Activated naive CD8-positive, alpha-beta T cell treated with anti-CD3 and anti-CD28 coated beads, Interleukin-2, amount 10 ng/mL, durations not matched to agents 7 days and 5 days (primary cell): ENCODE results near the gene DBNDD2. TPM values are rescaled to one million over a fixed set of nuclear protein-coding genes. Genes with fewer than 3 reads are reported as not detected.

Experiments
- ATAC-seq: fragments of 150-1000 bp; cut with Tn5 transposase; one replicate; pipeline ENCODE4 v1.10.0; 2021; ENCODE audit warnings: low read depth, moderate library complexity
- POLR2A ChIA-PET: fragments of 350-600 bp; sonication (Branson Sonifier 250); formaldehyde crosslinking; loops from one replicate; lab custom pipeline; 2021; ENCODE audit warnings: antibody characterized with exemption; lab: Charles Lee
- DNase-seq: peaks from one replicate; pipeline ENCODE4 v3.0.0; 2021
- H3K27ac Mint-ChIP-seq: one replicate; pipeline ENCODE4 v1.8.0; 2022; ENCODE audit warnings: mild to moderate bottlenecking, mixed read lengths
- H3K27me3 Mint-ChIP-seq: one replicate; pipeline ENCODE4 v1.8.0; 2022; ENCODE audit warnings: mild to moderate bottlenecking, moderate library complexity, mixed read lengths
- H3K36me3 Mint-ChIP-seq: one replicate; pipeline ENCODE4 v1.8.0; 2021; ENCODE audit warnings: mild to moderate bottlenecking, mixed read lengths
- H3K4me1 Mint-ChIP-seq: one replicate; pipeline ENCODE4 v1.8.0; 2021; ENCODE audit warnings: mixed read lengths
- H3K4me3 Mint-ChIP-seq: one replicate; pipeline ENCODE4 v1.8.0; 2022; ENCODE audit warnings: mild to moderate bottlenecking, moderate library complexity, mixed read lengths
- H3K9me3 Mint-ChIP-seq: one replicate; pipeline ENCODE4 v1.8.0; 2021; ENCODE audit warnings: mixed read lengths
- total RNA-seq, 2 experiments: library from RNA; stranded (reverse); gene quantifications; one replicate each; pipeline ENCODE4 v1.2.3, GENCODE V29; 2021

The DBNDD2 gene
- total RNA-seq, 2 experiments from 2014 or later, result 21.1 TPM

DNA sequence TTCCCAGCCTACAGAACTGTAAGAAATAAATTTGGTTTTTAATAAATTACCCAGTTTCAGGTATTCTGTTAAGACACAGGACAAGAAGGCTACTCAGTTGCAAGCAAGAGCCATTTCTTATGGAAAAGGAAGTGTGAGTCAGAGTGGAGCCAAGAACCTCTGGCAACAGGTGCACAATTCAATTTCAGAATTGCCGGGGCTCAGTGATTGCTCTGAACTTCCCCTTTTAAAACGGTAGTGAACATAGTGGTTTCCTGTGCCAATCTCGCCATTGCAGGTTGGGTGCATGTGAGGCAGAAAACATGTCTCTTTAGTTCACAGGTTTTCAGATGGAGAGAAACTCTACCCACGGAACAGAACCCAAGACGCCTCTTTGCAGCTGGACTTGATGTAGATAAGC lies 24.2 kb downstream of the DBNDD2 start:
- POLR2A ChIA-PET, result no interaction called here
- Mint-ChIP-seq H3K27ac (peak overlapping the region; percentile 16), H3K27me3 (no peaks in the 10 kb centered on the region), H3K4me3 (no peak overlapping the region), H3K36me3 (peaks cover 16% of the 10 kb centered on the region), H3K4me1 (peaks cover 20% of the 10 kb centered on the region), H3K9me3 (no peaks in the 10 kb centered on the region)
- ATAC-seq (no peak), DNase-seq (no peak)

DNA sequence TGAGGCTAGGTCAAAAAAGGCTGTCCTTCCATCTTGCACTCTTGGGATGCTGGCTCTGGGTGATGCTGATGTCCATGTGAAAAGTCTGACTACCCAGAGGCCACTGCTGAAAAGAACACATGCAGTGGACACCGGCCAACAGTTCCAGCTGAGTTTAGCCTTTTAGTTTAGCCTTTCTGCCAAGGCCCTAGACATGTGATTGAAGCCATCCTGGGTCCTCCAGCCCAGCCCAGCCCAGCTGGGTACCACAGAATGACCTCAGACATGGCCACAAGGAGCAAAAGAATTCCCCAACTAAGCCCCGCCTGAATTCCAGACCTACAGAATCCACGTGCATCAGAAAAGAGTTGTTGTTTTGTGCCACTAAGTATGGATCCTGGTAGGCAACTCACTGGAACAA lies 25.2 kb downstream of the DBNDD2 start:
- ATAC-seq, result no peak
- no peak overlapping the region for H3K4me3 Mint-ChIP-seq
- POLR2A ChIA-PET, result no interaction called here
- peaks cover 13% of the 10 kb centered on the region for H3K36me3 Mint-ChIP-seq
- no peaks in the 10 kb centered on the region for H3K27me3 Mint-ChIP-seq
- no peak overlapping the region for H3K27ac Mint-ChIP-seq
- H3K4me1 Mint-ChIP-seq, result peaks cover 21% of the 10 kb centered on the region
- H3K9me3 Mint-ChIP-seq, result no peaks in the 10 kb centered on the region
- no peak for DNase-seq

DNA sequence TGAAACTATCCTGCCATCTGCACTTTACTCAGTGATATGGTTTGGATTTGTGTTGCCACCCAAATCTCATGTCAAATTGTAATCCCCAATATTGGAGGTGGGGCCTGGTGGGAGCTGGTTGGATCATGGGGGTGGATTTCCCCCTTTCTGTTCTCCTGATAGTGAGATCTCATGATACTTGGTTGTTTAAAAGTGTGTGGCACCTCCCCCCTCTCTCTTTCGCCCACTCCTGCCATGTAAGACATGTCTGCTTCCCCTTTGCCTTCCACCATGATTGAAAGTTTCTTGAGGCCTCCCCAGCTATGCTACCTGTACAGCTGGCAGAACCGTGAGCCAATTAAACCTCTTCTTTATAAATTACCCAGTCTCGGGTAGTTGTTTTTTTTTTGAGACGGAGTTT lies 25.9 kb downstream of the DBNDD2 start:
- peaks cover 21% of the 10 kb centered on the region for H3K4me1 Mint-ChIP-seq
- peaks cover 13% of the 10 kb centered on the region for H3K36me3 Mint-ChIP-seq
- POLR2A ChIA-PET, result no interaction called here
- no peaks in the 10 kb centered on the region for H3K27me3 Mint-ChIP-seq
- H3K27ac Mint-ChIP-seq, result no peak overlapping the region
- DNase-seq (no peak), ATAC-seq (no peak)
- H3K4me3 Mint-ChIP-seq, result no peak overlapping the region
- no peaks in the 10 kb centered on the region for H3K9me3 Mint-ChIP-seq

DNA sequence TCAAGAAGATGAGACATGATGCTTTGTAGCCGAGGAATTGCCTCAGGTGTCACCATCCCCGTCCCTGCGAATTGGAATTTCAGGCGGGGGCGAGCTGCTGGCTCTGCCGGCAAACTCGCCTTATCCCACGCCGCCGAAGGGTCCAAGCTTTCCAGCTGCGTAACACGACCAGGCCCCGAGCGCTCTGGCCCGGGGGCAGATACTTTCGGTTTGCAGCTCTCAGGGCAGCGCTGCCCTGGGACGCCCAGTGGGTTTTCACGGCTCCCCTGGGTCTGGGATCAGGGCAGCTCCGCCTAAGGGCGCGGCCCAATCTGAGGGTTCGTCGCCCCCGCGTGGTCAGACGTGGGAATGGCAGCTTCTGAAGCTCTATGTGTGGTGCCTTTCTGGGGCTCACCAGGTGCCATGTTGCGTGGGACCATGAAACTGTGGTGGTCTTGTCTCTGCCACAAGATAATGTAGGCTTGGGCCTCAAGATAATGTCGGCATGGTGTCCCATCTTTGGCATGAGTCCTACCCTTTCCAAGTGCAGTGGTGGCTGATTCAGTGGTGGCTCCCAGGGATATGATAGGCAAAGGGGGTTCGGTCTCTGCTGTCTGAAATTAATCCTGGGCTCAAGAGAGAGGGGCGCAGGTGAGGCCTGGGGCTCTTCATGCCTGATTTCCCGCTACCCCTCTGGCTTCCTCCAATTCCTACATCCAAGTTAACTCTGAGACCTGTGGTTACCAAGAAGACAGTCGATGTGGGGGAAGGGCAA lies 28.8 kb downstream of the DBNDD2 start:
- H3K9me3 Mint-ChIP-seq, result no peaks in the 10 kb centered on the region
- POLR2A ChIA-PET, result interaction anchor here (0.7 to 2.3 kb wide), 6 partner anchors 21 to 116 kb away, joined by 3 to 31 read pairs (median 9); partner anchors contain the start of genes PIGT, SDC4 and SYS1
- H3K4me1 Mint-ChIP-seq, result peaks cover 17% of the 10 kb centered on the region
- H3K27ac Mint-ChIP-seq, result peak overlapping the region; percentile 54
- H3K27me3 Mint-ChIP-seq, result no peaks in the 10 kb centered on the region
- H3K36me3 Mint-ChIP-seq, result peaks cover 13% of the 10 kb centered on the region
- DNase-seq (peak; percentile 92), ATAC-seq (peak; percentile 98)
- peak overlapping the region; percentile 83 for H3K4me3 Mint-ChIP-seq

DNA sequence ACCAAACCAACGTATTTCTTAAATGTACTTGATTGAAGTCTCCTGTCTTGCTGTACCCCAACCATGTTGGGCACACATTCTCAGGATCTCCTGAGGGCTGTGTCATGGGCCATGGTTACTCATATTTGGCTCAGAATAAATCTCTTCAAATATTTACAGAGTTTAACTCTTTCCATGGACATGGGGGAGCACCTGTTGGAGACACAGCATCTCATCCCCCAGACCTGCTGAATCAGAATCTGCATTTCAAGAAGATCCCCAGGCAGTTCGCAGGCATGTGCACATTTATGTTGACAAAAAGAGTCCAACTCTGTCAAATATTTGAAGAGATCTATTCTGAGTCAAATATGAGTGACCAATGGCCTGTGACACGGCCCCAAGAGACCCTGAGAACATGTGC lies 32.3 kb downstream of the DBNDD2 start:
- Mint-ChIP-seq H3K4me3 (no peak overlapping the region), H3K27me3 (peaks cover 14% of the 10 kb centered on the region), H3K36me3 (no peaks in the 10 kb centered on the region), H3K27ac (no peak overlapping the region), H3K4me1 (peaks cover 27% of the 10 kb centered on the region), H3K9me3 (no peaks in the 10 kb centered on the region)
- ATAC-seq (no peak), DNase-seq (no peak)
- POLR2A ChIA-PET, result no interaction called here

DNA sequence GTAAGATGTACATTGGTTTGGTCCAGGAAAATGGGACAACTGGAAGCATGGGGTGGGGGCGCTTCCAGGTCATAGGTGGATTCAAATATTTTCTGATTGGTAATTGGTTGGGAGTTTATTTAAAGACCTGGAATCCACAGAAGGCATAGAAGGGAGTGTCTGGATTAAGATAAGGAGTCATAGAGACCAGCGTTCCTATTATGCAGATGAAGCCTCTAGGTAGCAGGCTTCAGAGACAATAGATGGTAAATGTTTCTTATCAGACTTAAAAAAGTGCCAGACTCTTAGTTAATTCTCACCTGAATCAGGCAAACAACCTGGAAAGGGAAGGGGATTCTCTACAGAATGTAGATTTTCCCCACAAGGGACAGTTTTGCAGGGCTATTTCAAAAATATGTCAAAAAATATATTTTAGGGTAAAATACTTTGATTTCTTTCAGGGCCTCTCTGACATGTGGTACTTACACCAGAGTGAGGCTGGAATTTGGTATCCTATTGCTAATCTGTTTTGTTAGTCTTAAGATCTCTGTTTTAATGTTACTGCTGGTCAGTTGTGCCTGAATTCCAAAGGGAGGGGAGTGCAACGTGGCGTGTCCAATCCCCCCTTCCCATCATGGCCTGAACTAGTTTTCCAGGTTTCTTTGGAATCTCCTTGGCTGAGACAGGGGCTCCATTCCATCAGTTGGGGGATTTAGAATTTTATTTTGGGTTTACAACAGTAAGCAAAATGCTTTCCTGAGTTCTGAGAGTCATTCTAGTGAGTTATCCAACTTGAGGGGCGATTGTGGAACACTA lies 33.0 kb downstream of the DBNDD2 start:
- POLR2A ChIA-PET, result no interaction called here
- H3K27me3 Mint-ChIP-seq, result peaks cover 17% of the 10 kb centered on the region

DNA sequence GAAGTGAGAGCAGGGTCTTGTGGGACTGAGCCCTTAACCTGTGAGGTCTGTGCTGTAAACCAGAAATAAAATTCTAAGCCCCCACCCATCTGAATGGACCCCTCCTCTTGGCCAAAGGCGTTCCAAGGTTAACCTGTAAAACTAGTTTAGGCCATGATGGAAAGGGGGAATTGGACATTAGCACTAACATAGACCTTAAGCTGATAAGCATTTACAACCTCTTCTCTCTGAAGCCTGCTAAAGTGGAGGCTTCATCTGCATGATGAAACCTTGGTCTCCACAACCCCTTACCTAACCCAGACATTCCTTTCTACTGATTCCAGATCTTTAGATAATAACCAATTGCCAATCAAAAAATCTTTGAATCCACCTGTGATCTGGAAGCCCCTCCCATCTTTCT lies 33.7 kb downstream of the DBNDD2 start:
- Mint-ChIP-seq H3K4me3 (no peak overlapping the region), H3K9me3 (no peaks in the 10 kb centered on the region), H3K36me3 (no peaks in the 10 kb centered on the region), H3K4me1 (peaks cover 34% of the 10 kb centered on the region), H3K27me3 (peaks cover 22% of the 10 kb centered on the region), H3K27ac (no peak overlapping the region)
- no peak for ATAC-seq
- DNase-seq, result no peak
- POLR2A ChIA-PET, result no interaction called here

More for the DNA sequence above, 33.0 kb downstream of the DBNDD2 start:
- DNase-seq, result no peak
- no peak overlapping the region for H3K27ac Mint-ChIP-seq
- peaks cover 34% of the 10 kb centered on the region for H3K4me1 Mint-ChIP-seq
- no peaks in the 10 kb centered on the region for H3K9me3 Mint-ChIP-seq
- no peaks in the 10 kb centered on the region for H3K36me3 Mint-ChIP-seq
- no peak overlapping the region for H3K4me3 Mint-ChIP-seq
- no peak for ATAC-seq

DNA sequence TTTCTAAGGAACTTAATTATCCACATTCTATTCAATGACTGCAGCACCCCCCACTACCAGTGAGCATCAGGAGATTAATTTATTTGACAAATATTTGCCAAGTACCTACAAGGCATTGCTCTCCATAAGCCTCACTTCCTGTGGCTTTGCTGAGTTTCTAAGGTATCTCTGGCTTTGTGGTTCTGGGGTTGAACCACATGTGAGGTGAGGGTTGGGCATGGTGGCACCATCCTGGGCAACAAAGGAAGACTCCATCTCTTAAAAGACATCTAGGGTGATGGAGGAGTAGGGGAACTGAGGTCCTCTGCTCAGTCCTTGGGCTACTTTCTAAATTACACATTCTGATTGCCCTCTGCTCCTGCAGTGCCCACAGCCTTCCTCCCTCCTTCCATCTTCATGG lies 36.0 kb downstream of the DBNDD2 start:
- H3K36me3 Mint-ChIP-seq, result no peaks in the 10 kb centered on the region
- peak overlapping the region; percentile 66 for H3K27ac Mint-ChIP-seq
- no peaks in the 10 kb centered on the region for H3K9me3 Mint-ChIP-seq
- H3K27me3 Mint-ChIP-seq, result peaks cover 25% of the 10 kb centered on the region
- ATAC-seq (peak; percentile 46), DNase-seq (peak; percentile 57)
- POLR2A ChIA-PET, result interaction anchor here (0.6 to 2.5 kb wide), 2 partner anchors 81 to 152 kb away, joined by 3 to 8 read pairs; partner anchors contain the start of gene SYS1
- peaks cover 33% of the 10 kb centered on the region for H3K4me1 Mint-ChIP-seq
- H3K4me3 Mint-ChIP-seq, result peak overlapping the region; percentile 41

DNA sequence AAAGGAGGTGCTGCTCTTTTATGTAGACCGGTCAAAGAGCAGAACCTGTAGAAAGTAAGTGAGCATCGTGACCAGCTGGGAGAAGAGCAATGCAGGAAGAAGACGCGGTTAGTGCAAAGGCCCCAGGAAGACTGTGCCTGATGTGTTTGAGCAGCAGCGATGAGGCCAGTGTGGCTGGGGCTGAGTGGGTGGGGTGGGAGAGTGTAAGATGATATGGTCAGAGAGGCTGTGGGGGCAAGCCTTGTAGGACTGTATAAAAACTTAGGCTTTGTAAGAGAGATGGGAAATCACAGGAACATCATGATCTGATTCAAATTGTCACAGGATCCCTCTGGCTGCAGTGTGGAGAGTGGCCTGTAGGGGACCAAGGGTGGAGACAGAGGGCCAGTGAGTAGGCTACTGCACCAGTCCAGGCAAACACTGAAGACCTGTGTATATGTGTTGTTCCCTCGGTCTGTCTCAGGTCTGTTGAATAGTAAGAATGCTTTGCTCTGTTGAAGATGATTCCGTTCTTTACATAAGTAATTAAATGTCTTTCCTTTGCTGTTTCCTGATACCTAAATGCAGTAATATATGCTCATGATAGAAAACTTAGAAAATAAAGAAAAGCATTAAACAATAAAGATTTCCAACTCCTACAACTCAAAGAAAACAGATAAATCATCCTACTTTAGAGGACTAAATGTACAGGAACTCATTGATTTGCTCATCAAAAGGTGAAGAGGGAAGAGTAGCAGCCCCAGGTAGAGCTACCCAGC lies 37.9 kb downstream of the DBNDD2 start:
- Mint-ChIP-seq H3K4me3 (peak overlapping the region; percentile 17), H3K36me3 (no peaks in the 10 kb centered on the region), H3K27me3 (peaks cover 27% of the 10 kb centered on the region), H3K27ac (no peak overlapping the region), H3K9me3 (no peaks in the 10 kb centered on the region), H3K4me1 (peaks cover 33% of the 10 kb centered on the region)
- DNase-seq, result peak; percentile 56
- POLR2A ChIA-PET, result no interaction called here
- ATAC-seq, result peak; percentile 65

DNA sequence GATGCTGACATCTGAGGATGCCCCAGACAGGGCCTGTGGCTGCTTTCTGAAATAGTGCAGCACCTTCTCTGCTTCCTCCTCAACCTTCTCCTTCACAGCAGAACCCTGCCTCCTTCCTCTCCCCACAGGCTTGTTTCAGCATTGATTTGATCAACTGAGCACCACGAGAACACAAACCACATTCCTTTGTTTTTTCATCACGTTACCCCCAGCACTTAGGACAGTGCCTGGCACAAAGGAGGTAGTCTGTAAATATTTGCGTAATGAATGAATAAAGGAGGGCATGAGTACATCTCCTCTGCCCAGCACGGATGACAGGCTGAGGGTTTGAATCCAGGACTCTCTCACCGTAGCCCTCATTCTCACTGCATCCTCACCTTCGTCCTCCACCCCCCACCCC lies 40.2 kb downstream of the DBNDD2 start:
- DNase-seq, result no peak
- Mint-ChIP-seq H3K36me3 (no peaks in the 10 kb centered on the region), H3K4me3 (no peak overlapping the region), H3K27ac (no peak overlapping the region), H3K4me1 (peaks cover 33% of the 10 kb centered on the region), H3K9me3 (no peaks in the 10 kb centered on the region), H3K27me3 (peaks cover 25% of the 10 kb centered on the region)
- no peak for ATAC-seq
- POLR2A ChIA-PET, result no interaction called here

DNA sequence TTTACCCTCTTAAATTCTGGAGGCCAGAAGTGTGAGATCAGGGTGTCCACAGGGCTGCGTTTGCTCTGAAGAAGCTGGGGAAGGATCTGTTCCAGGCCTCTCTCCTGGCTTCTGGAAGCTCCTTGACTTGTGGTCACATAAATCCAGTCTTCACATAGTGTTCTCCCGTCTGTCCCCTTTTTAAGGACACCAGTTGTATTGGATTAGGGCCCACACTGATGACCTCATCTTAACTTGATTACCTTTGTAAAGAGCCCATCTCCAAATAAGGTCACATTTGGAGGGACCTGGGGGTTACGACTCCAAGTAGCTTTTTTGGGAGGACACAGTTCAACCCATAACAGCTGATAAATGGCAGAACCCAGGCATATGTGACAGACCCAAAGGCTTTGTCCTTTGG lies 41.4 kb downstream of the DBNDD2 start:
- Mint-ChIP-seq H3K9me3 (no peaks in the 10 kb centered on the region), H3K4me1 (peaks cover 22% of the 10 kb centered on the region), H3K36me3 (no peaks in the 10 kb centered on the region), H3K4me3 (no peak overlapping the region), H3K27me3 (peaks cover 18% of the 10 kb centered on the region), H3K27ac (no peak overlapping the region)
- no peak for DNase-seq
- POLR2A ChIA-PET, result interaction anchor here (0.8 to 1.5 kb wide), 3 partner anchors 76 to 129 kb away, joined by 3 to 4 read pairs (median 3); partner anchors contain the start of gene SYS1
- ATAC-seq, result no peak

DNA sequence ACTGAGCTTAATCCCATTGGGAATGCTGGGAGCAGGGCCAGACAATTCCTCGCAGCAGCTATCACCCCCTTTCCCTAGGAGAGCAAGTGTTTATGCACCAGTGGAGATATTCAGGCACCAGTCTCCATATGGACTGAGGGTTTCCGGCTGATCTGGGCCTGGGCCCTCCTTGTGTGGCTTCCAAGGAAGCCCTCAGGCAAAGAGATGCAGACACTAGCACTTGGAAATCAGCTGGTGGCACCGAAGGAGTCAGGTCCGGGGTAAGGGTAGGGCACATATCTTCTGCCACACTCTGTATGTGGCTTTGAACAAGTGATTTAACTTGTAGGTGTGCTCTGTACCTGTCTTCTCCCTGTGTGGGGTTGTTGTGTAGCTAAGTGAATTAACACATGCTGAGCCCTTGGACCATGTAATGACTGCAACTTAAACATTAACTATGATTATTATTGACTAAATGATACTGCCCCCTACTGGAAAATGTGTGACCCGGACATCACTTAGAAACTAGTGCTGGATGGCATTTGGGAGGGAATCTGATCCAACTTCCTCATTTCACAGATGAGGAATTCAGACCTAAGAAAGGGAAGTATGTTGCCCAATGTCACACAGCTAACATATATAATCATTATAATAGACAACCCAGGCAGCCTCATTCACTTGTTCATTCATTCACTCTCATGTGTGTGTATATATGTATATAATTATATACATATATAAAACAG lies 42.2 kb downstream of the DBNDD2 start:
- Mint-ChIP-seq H3K27me3 (peaks cover 13% of the 10 kb centered on the region), H3K4me3 (no peak overlapping the region), H3K4me1 (peaks cover 15% of the 10 kb centered on the region), H3K27ac (no peak overlapping the region), H3K9me3 (no peaks in the 10 kb centered on the region), H3K36me3 (no peaks in the 10 kb centered on the region)
- POLR2A ChIA-PET, result interaction anchor here (0.8 to 1.5 kb wide), 3 partner anchors 77 to 130 kb away, joined by 3 to 4 read pairs (median 3); partner anchors contain the start of gene SYS1
- ATAC-seq, result peak; percentile 47
- DNase-seq, result no peak
